ENCODE results near the gene MYO18A. TPM values are rescaled to one million over a fixed set of nuclear protein-coding genes. Genes with fewer than 3 reads are reported as not detected.

The MYO18A gene
- total and polyA plus RNA-seq, 2 experiments from 2014 or later, result 16.0 to 30.5 TPM

DNA sequence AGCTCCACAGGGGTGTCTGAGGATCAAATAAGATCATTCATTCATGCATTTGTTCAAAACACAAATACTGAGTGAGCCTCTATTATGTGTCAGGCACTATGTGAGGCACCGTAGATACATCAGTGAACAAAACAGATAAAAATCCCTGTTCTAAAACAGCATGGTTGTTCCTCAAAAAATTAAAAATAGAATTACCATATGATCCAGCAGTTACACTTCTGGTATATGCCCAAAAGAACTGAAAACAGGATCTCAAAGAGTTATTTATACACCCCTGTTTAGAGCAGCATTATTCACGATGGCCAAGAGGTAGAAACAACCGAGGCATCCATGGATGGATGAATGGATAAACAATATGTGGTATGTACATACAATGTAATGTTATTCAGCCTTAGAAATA is 121.8 kb downstream of the MYO18A start:
- no peak for TF ChIP-seq EZH2phosphoT487 (IDR thresholded peaks at IDR 0.05; ENCODE audit: insufficient read depth, low read depth)
- no peak for TF ChIP-seq EZH2 (IDR thresholded peaks at IDR 0.05; ENCODE audit: insufficient read depth, poor library complexity, severe bottlenecking)
- in situ Hi-C loops (cut with MboI), result no loop called here
- H4K20me1 ChIP-seq (ENCODE audit: insufficient read depth), result no peaks in the 10 kb centered on the region
- no peak overlapping the region for H3K4me2 ChIP-seq (ENCODE audit: unreplicated experiment)
- no peak overlapping the region for H3K27ac ChIP-seq
- H3K27me3 ChIP-seq (replicated peaks; ENCODE audit: insufficient read depth), result peaks cover 30% of the 10 kb centered on the region
- no peaks in the 10 kb centered on the region for H3K36me3 ChIP-seq (ENCODE audit: low read depth)
- no peaks in the 10 kb centered on the region for H3F3A ChIP-seq (ENCODE audit: insufficient read depth)
- no peak for DNase-seq
- H3K9me2 ChIP-seq (ENCODE audit: insufficient read depth), result no peaks in the 10 kb centered on the region
- H3K79me2 ChIP-seq (ENCODE audit: insufficient read depth), result no peaks in the 10 kb centered on the region
- H2AFZ ChIP-seq, result no peak overlapping the region
- no peaks in the 10 kb centered on the region for H3K9me3 ChIP-seq (ENCODE audit: low read depth)
- 85 to 87% methylated on average over 3 of the region's 3 CpGs for WGBS, 2 experiments (ENCODE audit: low coverage in 1 of 2, low lambda C conversion rate in 2 of 2, missing lambda C conversion rate in 2 of 2)
- no peak overlapping the region for H3K4me3 ChIP-seq
- no peak overlapping the region for H3K9ac ChIP-seq
- no peaks in the 10 kb centered on the region for H3K4me1 ChIP-seq (ENCODE audit: insufficient read depth)

DNA sequence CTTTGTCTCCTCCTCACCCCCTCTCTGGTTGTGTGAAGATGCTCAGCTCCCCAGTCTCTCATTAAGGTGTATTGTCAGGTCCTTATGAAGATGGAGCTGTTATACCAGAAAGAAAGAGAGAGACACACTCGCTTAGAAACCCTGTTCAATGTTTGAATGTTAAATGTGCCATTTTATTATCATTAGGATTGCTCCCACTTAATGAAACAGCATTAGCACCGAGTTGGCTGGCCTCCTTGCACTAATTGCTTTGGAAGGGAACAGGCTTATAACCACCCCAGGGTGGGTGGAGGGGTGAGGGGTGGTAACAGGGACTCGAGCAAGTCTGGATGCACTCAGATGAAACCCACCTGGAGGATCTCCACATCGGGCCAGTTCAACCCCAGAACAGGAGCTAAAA is 122.8 kb downstream of the MYO18A start:
- in situ Hi-C loops (cut with MboI), result no loop called here
- H3K79me2 ChIP-seq (ENCODE audit: insufficient read depth), result no peaks in the 10 kb centered on the region
- H3K36me3 ChIP-seq (ENCODE audit: low read depth), result no peaks in the 10 kb centered on the region
- 33 to 44% methylated on average over 4 of the region's 4 CpGs for WGBS, 2 experiments (ENCODE audit: low coverage in 1 of 2, low lambda C conversion rate in 2 of 2, missing lambda C conversion rate in 2 of 2)
- DNase-seq, result no peak
- no peaks in the 10 kb centered on the region for H3F3A ChIP-seq (ENCODE audit: insufficient read depth)
- no peak overlapping the region for H2AFZ ChIP-seq
- no peak overlapping the region for H3K4me2 ChIP-seq (ENCODE audit: unreplicated experiment)
- H3K4me3 ChIP-seq, result no peak overlapping the region
- no peak overlapping the region for H3K27ac ChIP-seq
- H3K9me3 ChIP-seq (ENCODE audit: low read depth), result no peaks in the 10 kb centered on the region
- TF ChIP-seq EZH2phosphoT487 (IDR thresholded peaks at IDR 0.05; ENCODE audit: insufficient read depth, low read depth), result no peak
- TF ChIP-seq EZH2 (IDR thresholded peaks at IDR 0.05; ENCODE audit: insufficient read depth, poor library complexity, severe bottlenecking), result no peak
- H4K20me1 ChIP-seq (ENCODE audit: insufficient read depth), result no peaks in the 10 kb centered on the region
- no peaks in the 10 kb centered on the region for H3K4me1 ChIP-seq (ENCODE audit: insufficient read depth)
- no peak overlapping the region for H3K9ac ChIP-seq
- H3K9me2 ChIP-seq (ENCODE audit: insufficient read depth), result no peaks in the 10 kb centered on the region
- peaks cover 30% of the 10 kb centered on the region for H3K27me3 ChIP-seq (replicated peaks; ENCODE audit: insufficient read depth)

DNA sequence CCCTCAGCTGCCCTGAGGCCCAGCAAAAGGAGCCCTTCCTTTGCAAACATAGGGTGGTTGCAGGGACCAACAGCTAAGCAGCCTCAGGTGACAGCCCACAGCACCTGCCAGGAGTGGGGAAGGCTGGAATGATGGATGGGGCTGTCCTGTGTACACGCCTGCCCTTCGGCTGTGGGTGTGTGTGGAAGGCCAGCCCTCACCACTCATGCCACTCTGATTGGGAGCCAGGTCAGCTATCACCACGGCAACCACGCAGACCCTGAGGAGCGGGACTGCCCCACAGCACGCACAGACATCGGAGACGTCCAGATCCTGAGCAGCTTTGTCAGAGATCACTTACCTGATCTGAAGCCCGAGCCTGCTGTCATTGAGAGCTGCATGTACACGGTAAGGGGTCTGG is 125.4 kb downstream of the MYO18A start:
- Histone ChIP-seq H3K79me2 (ENCODE audit: insufficient read depth) (no peaks in the 10 kb centered on the region), H3K4me3 (no peak overlapping the region), H3K27me3 (replicated peaks; ENCODE audit: insufficient read depth) (peaks cover 33% of the 10 kb centered on the region), H3K4me2 (ENCODE audit: unreplicated experiment) (no peak overlapping the region), H3K36me3 (ENCODE audit: low read depth) (no peaks in the 10 kb centered on the region), H3K9me3 (ENCODE audit: low read depth) (no peaks in the 10 kb centered on the region), H2AFZ (no peak overlapping the region), H3K9me2 (ENCODE audit: insufficient read depth) (no peaks in the 10 kb centered on the region), H3F3A (ENCODE audit: insufficient read depth) (no peaks in the 10 kb centered on the region), H4K20me1 (ENCODE audit: insufficient read depth) (no peaks in the 10 kb centered on the region), H3K4me1 (ENCODE audit: insufficient read depth) (no peaks in the 10 kb centered on the region), H3K9ac (no peak overlapping the region), H3K27ac (no peak overlapping the region)
- in situ Hi-C loops (cut with MboI), result no loop called here
- WGBS, 2 experiments (ENCODE audit: low coverage in 1 of 2, low lambda C conversion rate in 2 of 2, missing lambda C conversion rate in 2 of 2), result 32 to 38% methylated on average over 8 to 10 of the region's 10 CpGs
- DNase-seq, result no peak
- TF ChIP-seq EZH2 (IDR thresholded peaks at IDR 0.05; ENCODE audit: insufficient read depth, poor library complexity, severe bottlenecking), result no peak
- TF ChIP-seq EZH2phosphoT487 (IDR thresholded peaks at IDR 0.05; ENCODE audit: insufficient read depth, low read depth), result no peak

DNA sequence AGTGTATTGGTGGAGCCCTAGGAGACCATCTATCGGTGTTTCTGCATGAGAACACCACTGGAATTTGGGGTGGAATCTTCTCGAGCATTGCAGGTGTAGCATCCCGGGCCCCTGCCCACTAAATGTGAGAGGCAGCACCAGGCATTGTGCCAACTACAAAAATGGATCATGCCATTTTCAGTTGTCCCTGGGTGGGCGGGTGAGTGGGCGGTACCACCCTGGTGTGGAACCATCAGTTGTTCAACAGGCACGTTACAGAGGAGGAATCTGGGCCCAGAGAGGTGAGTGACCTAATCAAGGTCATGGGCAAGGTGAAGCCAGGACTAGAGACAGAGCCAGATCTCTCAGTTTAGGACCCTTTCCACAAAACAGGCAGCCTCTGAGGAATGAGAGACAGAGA is 128.5 kb downstream of the MYO18A start:
- H3K27me3 ChIP-seq (replicated peaks; ENCODE audit: insufficient read depth), result peaks cover 42% of the 10 kb centered on the region
- H4K20me1 ChIP-seq (ENCODE audit: insufficient read depth), result no peaks in the 10 kb centered on the region
- no peak for TF ChIP-seq EZH2phosphoT487 (IDR thresholded peaks at IDR 0.05; ENCODE audit: insufficient read depth, low read depth)
- no peak for TF ChIP-seq EZH2 (IDR thresholded peaks at IDR 0.05; ENCODE audit: insufficient read depth, poor library complexity, severe bottlenecking)
- in situ Hi-C loops (cut with MboI), result no loop called here
- H3K9ac ChIP-seq, result no peak overlapping the region
- no peak overlapping the region for H3K4me2 ChIP-seq (ENCODE audit: unreplicated experiment)
- H3K4me1 ChIP-seq (ENCODE audit: insufficient read depth), result peaks cover 6% of the 10 kb centered on the region; the same call in 1 of the 2 replicates
- no peaks in the 10 kb centered on the region for H3K36me3 ChIP-seq (ENCODE audit: low read depth)
- no peaks in the 10 kb centered on the region for H3K9me3 ChIP-seq (ENCODE audit: low read depth)
- 56 to 61% methylated on average over 6 of the region's 6 CpGs for WGBS, 2 experiments (ENCODE audit: low coverage in 1 of 2, low lambda C conversion rate in 2 of 2, missing lambda C conversion rate in 2 of 2)
- no peak overlapping the region for H3K27ac ChIP-seq
- H2AFZ ChIP-seq, result no peak overlapping the region
- no peak for DNase-seq
- no peaks in the 10 kb centered on the region for H3F3A ChIP-seq (ENCODE audit: insufficient read depth)
- no peaks in the 10 kb centered on the region for H3K9me2 ChIP-seq (ENCODE audit: insufficient read depth)
- H3K4me3 ChIP-seq, result no peak overlapping the region
- H3K79me2 ChIP-seq (ENCODE audit: insufficient read depth), result no peaks in the 10 kb centered on the region

DNA sequence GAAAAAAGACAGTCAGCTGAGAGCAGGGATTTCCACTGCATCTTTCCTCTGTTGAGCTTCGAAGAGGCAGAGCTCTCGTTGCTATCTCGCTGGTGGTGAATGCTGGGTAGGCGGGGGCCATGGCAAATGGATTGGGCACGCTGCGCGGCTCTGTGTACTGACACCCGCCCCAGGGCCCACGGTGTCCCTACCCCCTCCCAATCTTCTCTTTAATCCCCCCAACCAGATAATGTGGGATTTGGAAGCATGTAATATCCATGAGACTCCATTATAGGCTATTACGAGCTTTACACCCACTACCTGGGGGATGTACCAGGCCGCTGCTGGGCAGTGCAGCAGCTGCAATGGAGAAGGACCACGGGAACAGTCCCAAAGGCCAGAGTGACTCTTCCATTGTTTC is 129.0 kb downstream of the MYO18A start:
- no peaks in the 10 kb centered on the region for H3K9me2 ChIP-seq (ENCODE audit: insufficient read depth)
- in situ Hi-C loops (cut with MboI), result no loop called here
- H2AFZ ChIP-seq, result no peak overlapping the region
- no peak for DNase-seq
- no peaks in the 10 kb centered on the region for H4K20me1 ChIP-seq (ENCODE audit: insufficient read depth)
- H3K27me3 ChIP-seq (replicated peaks; ENCODE audit: insufficient read depth), result peaks cover 42% of the 10 kb centered on the region
- no peaks in the 10 kb centered on the region for H3K36me3 ChIP-seq (ENCODE audit: low read depth)
- peaks cover 6% of the 10 kb centered on the region; the same call in 1 of the 2 replicates for H3K4me1 ChIP-seq (ENCODE audit: insufficient read depth)
- H3K9ac ChIP-seq, result no peak overlapping the region
- no peak overlapping the region for H3K27ac ChIP-seq
- no peak overlapping the region for H3K4me3 ChIP-seq
- no peaks in the 10 kb centered on the region for H3K79me2 ChIP-seq (ENCODE audit: insufficient read depth)
- no peaks in the 10 kb centered on the region for H3F3A ChIP-seq (ENCODE audit: insufficient read depth)
- H3K4me2 ChIP-seq (ENCODE audit: unreplicated experiment), result no peak overlapping the region
- WGBS, 2 experiments (ENCODE audit: low coverage in 1 of 2, low lambda C conversion rate in 2 of 2, missing lambda C conversion rate in 2 of 2), result 65 to 69% methylated on average over 12 of the region's 12 CpGs
- TF ChIP-seq EZH2 (IDR thresholded peaks at IDR 0.05; ENCODE audit: insufficient read depth, poor library complexity, severe bottlenecking), result no peak
- no peak for TF ChIP-seq EZH2phosphoT487 (IDR thresholded peaks at IDR 0.05; ENCODE audit: insufficient read depth, low read depth)
- no peaks in the 10 kb centered on the region for H3K9me3 ChIP-seq (ENCODE audit: low read depth)
